HG03558 (cell line): ENCODE results near the gene LDLRAD3.
A peak's percentile ranks its signal among the peaks of the same experiment; 100 is the strongest.

Experiments used
- ATAC-seq: cut with Tn5 transposase; IDR thresholded peaks from one replicate; pipeline ENCODE4 v1.9.1; 2021; ENCODE audit warnings: moderate number of reproducible peaks; ENCODE audit not compliant: unreplicated experiment; ENCODE audit errors: extremely low read depth

Gene LDLRAD3

GRCh38 chr11:36149538-36150242 is 205.8 kb downstream of the LDLRAD3 start:
- ATAC-seq: peak; percentile 95

DNA sequence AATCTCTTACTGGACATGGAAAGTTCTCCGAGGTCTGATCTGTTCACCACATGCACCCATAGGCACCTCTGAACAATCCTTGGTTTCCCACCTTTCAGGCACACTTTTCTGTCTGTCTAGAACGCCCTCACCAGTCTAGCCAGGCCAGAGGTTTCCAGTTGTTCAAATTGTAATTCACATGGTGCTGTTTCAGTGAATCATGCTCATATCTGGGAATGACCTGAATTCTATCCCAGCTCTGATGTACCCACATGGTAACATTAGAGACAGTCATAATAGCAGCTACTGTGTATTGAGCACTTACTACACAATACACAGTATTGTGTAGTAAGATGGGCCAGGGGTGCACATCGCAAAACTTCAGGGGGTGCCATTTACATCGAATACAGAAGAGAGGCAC is 207.1 kb downstream of the LDLRAD3 start:
- ATAC-seq: no peak

GRCh38 chr11:36151933-36152580 is 208.2 kb downstream of the LDLRAD3 start:
- ATAC-seq: no peak

DNA sequence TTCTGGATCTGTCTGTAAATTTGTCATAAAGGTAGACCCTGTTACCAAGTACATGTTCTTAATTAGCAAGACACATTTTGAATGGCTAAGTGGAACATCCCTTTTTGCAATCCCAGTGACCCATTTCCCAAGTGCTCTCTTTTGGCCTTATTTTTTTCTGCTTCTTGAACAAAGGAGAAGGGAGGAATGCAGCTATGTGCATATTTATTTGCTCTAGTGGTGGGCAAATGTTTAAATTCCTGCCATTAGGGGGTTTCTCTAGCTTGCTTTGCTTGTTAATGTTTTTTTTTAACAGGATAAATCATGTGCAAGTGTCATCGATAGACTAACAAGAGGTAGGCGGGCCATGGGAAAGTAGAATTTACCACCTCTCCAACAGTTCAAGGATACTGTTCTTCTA is 209.7 kb downstream of the LDLRAD3 start:
- ATAC-seq: no peak

- ATAC-seq: no peak
Observed at GRCh38 chr11:36155124-36155561, 211.3 kb downstream of the LDLRAD3 start.

- no peak for ATAC-seq
Observed at GRCh38 chr11:36155770-36156160, 211.9 kb downstream of the LDLRAD3 start.

DNA sequence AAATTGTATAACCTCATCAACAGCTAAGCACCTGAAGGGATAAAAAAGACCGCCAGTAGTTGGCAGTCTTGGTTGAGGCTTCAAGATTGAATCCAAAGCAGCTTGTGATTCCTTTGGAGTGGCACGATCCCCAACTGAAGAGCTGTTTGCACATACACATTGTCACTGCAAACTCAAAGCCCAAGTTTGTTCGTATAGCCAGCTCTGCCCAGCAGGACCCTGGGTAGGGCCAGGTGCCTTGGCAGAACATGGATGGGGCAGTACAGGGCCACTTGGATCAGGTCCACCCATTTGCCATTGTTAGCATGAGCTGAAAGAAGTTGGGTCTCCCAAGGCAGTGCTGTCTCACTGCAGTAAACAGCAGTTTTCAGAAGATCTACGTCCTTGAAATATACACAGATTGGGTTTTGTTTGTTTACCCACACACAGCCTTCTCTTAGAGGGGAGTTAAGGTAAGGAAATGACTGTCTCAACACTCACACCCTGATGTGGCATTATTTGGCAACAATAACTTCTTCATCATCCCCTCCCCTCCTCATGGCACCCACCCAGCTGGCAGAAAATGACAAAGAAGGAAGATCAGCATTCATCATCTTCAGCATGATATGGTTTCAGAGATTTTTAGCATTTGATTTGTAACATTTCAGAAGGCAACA is 212.4 kb downstream of the LDLRAD3 start:
- no peak for ATAC-seq

DNA sequence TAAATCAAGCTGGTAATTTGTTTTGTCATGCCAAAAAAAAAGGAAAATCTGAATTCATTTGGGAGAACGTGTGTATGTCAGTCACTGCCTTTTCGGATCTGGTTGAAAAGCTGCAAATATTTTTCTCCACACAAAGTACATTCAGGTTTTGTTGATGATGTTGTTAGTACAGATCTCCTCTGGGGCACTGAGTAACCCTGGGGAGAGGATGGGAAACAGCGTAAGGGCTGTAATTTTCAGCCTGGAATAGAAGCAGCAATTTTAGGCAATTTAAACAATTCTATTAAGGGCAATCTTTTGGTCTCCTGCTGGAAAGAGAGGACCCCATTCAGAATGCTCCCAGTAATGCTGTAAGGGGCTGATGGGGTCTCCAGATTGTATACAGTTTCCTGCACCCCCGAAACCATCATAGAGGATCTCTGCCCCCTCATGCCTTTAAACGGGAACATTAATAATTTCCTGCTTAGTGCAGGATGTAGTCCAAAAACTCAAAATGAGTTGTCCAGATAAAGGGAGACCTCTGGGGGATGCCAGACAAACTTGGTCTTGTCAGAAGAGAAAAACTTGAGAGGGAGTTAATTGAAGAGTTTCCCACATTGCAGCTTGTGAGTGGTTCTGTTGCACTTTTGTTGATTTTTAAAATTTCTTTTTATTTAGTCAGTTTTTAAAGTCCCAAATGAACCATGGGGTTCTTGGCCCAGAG is 213.1 kb downstream of the LDLRAD3 start:
- no peak for ATAC-seq

DNA sequence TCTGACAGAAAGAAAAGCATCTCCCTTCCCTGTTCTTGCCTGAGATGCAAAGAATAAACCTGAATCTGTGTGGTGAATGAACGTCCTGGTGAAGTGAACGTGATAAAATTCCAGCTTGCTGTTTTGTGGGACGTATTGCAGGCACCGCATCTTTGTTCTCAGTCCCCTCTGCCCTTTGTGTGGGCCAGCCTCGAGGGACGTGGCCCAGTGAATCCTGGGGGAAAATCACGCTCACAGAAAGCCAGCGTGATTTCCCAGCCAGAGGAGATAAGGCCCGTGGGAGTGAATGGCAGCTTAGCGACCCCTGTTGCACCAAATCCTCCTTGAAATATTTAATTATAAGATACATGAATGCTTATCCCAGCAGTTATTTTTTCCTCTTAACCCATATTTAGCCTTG is 216.2 kb downstream of the LDLRAD3 start:
- no peak for ATAC-seq

DNA sequence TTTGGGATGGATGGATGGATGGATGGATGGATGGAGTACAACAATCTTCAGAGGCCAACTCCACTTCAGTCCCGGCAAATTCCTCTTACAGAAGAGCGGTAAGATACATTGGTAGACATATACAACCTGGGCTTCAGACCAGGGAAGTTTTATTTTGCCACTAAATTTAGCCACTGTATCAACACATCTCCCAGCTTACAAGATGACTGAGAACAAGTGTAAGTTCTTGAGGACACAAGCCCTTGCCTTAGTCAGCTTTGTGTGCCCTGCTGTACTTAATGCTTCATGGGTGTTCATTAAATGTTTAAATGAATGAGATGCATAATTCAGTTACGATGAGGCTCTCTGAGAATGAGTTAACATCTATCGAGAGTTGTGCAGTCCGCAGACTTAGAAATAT is 217.7 kb downstream of the LDLRAD3 start:
- no peak for ATAC-seq

- no peak for ATAC-seq
Observed at GRCh38 chr11:36162006-36162882, 218.4 kb downstream of the LDLRAD3 start.

GRCh38 chr11:36162883-36163434 is 219.1 kb downstream of the LDLRAD3 start:
- ATAC-seq: no peak

DNA sequence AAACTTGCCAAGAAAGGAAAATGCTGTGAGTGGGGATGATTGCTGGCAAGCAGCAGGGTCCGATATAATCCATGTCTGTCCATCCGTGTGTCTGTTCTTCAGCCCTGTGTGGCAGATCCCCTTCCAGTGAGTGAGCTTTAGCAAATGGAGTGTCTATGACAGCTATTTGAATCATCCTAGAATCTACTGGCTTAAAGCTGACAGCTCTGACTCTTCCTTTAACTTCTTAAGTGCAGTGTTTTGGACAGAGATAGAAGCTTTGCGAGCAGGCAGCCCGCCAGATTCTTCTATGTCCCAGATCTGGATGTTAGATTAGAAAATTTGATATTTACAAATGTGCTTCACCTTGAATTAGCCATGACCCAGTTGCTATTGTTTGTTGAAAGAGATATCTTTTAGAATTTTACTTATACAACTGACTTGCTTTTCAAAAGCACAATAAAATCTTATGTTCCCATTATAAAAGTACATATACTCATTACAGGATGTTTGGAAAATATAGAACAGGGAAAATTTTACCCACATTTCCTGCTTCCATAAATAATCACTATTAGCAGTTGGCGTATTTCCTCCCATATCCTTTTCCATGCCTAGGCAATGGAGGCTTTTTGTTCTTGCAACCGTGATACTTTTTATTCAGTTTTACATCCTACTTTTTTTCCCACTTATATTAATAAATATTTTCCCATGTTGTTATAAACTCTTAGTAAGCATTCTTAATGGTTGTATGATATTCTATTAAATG is 220.8 kb downstream of the LDLRAD3 start:
- ATAC-seq: no peak

- ATAC-seq: no peak
Observed at GRCh38 chr11:36165621-36166397, 221.9 kb downstream of the LDLRAD3 start.

DNA sequence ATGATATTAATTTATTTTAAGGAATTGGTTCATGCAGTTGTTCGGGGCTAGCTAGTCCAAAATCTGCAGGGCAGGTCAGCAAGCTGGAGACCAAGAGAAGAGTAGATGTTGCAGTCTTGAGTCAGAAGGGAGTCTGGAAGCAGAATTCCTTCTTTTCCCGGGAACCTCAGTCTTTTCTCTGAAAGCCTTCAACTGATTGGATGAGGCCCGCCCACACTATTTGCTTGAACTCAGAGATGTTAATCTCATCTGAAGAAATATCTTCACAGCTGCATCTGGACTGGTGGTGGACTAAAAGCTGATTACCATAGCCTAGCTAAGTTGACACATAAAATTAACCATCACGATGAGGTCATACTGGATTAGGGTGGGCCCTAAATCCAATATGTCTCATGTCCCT is 223.2 kb downstream of the LDLRAD3 start:
- ATAC-seq: no peak

- ATAC-seq: no peak
Observed at GRCh38 chr11:36167729-36168128, 223.9 kb downstream of the LDLRAD3 start.

GRCh38 chr11:36177836-36178235 is 234.0 kb downstream of the LDLRAD3 start:
- no peak for ATAC-seq
